H1 (cell line): ENCODE results near the gene CACFD1.

Experiments used
- BCL11A ChIP-seq, 2 experiments: IDR thresholded peaks; one replicate each; pipeline ENCODE4 v1.6.1; 2011; ENCODE audit warnings: low read depth in 2 of 2, low read length in 2 of 2, mild to moderate bottlenecking in 2 of 2
- CBX5 ChIP-seq: fragments of 300-800, 300-1000 bp; sonication (generic); IDR thresholded peaks from 2 replicates; pipeline ENCODE4 v1.7.1; 2016; ENCODE audit warnings: antibody characterized with exemption, low read length, low read depth
- CREB1 ChIP-seq: IDR thresholded peaks from 2 replicates; pipeline ENCODE4 v1.6.1; 2012; ENCODE audit warnings: inconsistent platforms
- CTBP2 ChIP-seq: IDR thresholded peaks from 2 replicates; pipeline ENCODE4 v1.7.0; 2011; ENCODE audit warnings: borderline replicate concordance, mild to moderate bottlenecking, moderate library complexity, mixed read lengths, low read length; ENCODE audit not compliant: insufficient read depth, insufficient read length
- EP300 ChIP-seq, 2 experiments: IDR thresholded peaks; 1 replicate in 1 of 2; 2 replicates in 1 of 2; pipeline ENCODE4 v1.6.1; 2011 to 2012; ENCODE audit warnings: low read depth in 2 of 2, low read length in 2 of 2, mild to moderate bottlenecking in 2 of 2, borderline replicate concordance in 1 of 2, inconsistent platforms in 1 of 2, moderate library complexity in 1 of 2
- EZH2 ChIP-seq: fragments of 200-600 bp; sonication (generic); IDR thresholded peaks from 2 replicates; pipeline ENCODE4 v1.7.1; 2012; ENCODE audit warnings: low read depth, mild to moderate bottlenecking, moderate library complexity, low read length, inconsistent platforms; ENCODE audit not compliant: severe bottlenecking
- GABPA ChIP-seq: IDR thresholded peaks from 2 replicates; pipeline ENCODE4 v1.6.1; 2011; ENCODE audit warnings: mild to moderate bottlenecking, low read length, moderate library complexity, borderline replicate concordance; ENCODE audit not compliant: insufficient read depth
- POLR2A ChIP-seq, 2 experiments: IDR thresholded peaks; 1 replicate in 1 of 2; 2 replicates in 1 of 2; pipeline ENCODE4 v1.6.1; 2011; ENCODE audit warnings: low read depth in 2 of 2, low read length in 2 of 2, mild to moderate bottlenecking in 2 of 2; ENCODE audit errors: control extremely low read depth in 1 of 2
- SIN3A ChIP-seq, 2 experiments: IDR thresholded peaks in 1 of 2; conservative IDR thresholded peaks in 1 of 2; 2 replicates each; pipeline ENCODE4 v1.6.1; 2011 to 2012; ENCODE audit warnings: low read length in 2 of 2, improper control_type of control experiment in 1 of 2, low read depth in 1 of 2, mild to moderate bottlenecking in 1 of 2
- SP1 ChIP-seq: IDR thresholded peaks from 2 replicates; pipeline ENCODE4 v1.6.1; 2011; ENCODE audit warnings: low read depth, low read length
- ZNF274 ChIP-seq: IDR thresholded peaks from 2 replicates; pipeline ENCODE4 v1.7.0; 2012; ENCODE audit warnings: low read length, borderline replicate concordance; ENCODE audit errors: extremely low read depth
- TF ChIP-seq, protein P1 (sequence below), 3 experiments: IDR thresholded peaks; 1 replicate in 2 of 3; 2 replicates in 1 of 3; pipeline versions ENCODE4 v1.5.1 to v1.6.1; 2011; ENCODE audit warnings: low read length in 3 of 3, mild to moderate bottlenecking in 3 of 3, inconsistent platforms in 2 of 3, low read depth in 1 of 3, moderate library complexity in 1 of 3; ENCODE audit not compliant: insufficient read depth in 1 of 3; ENCODE audit errors: control extremely low read depth in 1 of 3
- TF ChIP-seq, protein P2 (sequence below): fragments of 300-600 bp; sonication (generic); IDR thresholded peaks from 2 replicates; pipeline ENCODE4 v1.7.1; 2012; ENCODE audit warnings: low read length, moderate library complexity, mild to moderate bottlenecking, inconsistent platforms; ENCODE audit not compliant: insufficient replicate concordance
- TF ChIP-seq, protein P3 (sequence below): IDR thresholded peaks from 2 replicates; pipeline ENCODE4 v1.6.1; 2012; ENCODE audit warnings: inconsistent platforms

DNA sequence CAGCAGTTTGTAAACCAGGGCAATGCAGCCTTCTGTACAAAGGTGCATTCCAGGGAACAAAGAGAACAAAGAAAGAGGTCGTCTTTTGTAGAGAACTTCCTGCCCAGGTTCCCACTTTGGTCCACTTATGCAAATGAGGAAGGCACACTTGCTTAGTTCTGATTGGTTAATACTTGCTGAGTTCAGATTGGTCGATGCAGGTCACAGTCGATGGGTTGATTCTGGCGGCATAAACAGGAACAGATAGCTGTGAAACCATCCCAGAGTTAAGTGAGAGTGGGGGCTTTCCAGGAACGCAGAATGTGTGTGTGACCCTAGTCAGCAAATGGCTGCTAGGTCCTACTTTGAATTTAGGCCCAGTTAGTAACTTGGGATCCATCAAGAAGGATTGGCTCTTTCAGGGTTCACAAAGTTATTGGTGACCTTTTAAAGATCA is 39.4 kb upstream of the CACFD1 start:
- TF ChIP-seq, protein P1, sequence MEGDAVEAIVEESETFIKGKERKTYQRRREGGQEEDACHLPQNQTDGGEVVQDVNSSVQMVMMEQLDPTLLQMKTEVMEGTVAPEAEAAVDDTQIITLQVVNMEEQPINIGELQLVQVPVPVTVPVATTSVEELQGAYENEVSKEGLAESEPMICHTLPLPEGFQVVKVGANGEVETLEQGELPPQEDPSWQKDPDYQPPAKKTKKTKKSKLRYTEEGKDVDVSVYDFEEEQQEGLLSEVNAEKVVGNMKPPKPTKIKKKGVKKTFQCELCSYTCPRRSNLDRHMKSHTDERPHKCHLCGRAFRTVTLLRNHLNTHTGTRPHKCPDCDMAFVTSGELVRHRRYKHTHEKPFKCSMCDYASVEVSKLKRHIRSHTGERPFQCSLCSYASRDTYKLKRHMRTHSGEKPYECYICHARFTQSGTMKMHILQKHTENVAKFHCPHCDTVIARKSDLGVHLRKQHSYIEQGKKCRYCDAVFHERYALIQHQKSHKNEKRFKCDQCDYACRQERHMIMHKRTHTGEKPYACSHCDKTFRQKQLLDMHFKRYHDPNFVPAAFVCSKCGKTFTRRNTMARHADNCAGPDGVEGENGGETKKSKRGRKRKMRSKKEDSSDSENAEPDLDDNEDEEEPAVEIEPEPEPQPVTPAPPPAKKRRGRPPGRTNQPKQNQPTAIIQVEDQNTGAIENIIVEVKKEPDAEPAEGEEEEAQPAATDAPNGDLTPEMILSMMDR (IDR thresholded peaks at IDR 0.05; ENCODE audit: control extremely low read depth in 1 of 3, insufficient read depth in 1 of 3, low read depth in 1 of 3, low read length in 3 of 3): no peak
- TF ChIP-seq EZH2: no peak
- TF ChIP-seq POLR2A (IDR thresholded peaks at IDR 0.05; ENCODE audit: control extremely low read depth in 1 of 2, low read depth in 2 of 2, low read length in 2 of 2): no peak
- no peak for TF ChIP-seq CTBP2
- no peak for TF ChIP-seq GABPA
- no peak for TF ChIP-seq SP1
- no peak for TF ChIP-seq SIN3A (conservative IDR thresholded peaks at IDR 0.05 in 1 of 2, IDR thresholded peaks at IDR 0.05 in 1 of 2; ENCODE audit: low read depth in 1 of 2, low read length in 2 of 2)
- no peak for TF ChIP-seq CREB1
- no peak for TF ChIP-seq CBX5
- no peak for TF ChIP-seq BCL11A (IDR thresholded peaks at IDR 0.05; ENCODE audit: low read depth in 2 of 2, low read length in 2 of 2)
- TF ChIP-seq, protein P2, sequence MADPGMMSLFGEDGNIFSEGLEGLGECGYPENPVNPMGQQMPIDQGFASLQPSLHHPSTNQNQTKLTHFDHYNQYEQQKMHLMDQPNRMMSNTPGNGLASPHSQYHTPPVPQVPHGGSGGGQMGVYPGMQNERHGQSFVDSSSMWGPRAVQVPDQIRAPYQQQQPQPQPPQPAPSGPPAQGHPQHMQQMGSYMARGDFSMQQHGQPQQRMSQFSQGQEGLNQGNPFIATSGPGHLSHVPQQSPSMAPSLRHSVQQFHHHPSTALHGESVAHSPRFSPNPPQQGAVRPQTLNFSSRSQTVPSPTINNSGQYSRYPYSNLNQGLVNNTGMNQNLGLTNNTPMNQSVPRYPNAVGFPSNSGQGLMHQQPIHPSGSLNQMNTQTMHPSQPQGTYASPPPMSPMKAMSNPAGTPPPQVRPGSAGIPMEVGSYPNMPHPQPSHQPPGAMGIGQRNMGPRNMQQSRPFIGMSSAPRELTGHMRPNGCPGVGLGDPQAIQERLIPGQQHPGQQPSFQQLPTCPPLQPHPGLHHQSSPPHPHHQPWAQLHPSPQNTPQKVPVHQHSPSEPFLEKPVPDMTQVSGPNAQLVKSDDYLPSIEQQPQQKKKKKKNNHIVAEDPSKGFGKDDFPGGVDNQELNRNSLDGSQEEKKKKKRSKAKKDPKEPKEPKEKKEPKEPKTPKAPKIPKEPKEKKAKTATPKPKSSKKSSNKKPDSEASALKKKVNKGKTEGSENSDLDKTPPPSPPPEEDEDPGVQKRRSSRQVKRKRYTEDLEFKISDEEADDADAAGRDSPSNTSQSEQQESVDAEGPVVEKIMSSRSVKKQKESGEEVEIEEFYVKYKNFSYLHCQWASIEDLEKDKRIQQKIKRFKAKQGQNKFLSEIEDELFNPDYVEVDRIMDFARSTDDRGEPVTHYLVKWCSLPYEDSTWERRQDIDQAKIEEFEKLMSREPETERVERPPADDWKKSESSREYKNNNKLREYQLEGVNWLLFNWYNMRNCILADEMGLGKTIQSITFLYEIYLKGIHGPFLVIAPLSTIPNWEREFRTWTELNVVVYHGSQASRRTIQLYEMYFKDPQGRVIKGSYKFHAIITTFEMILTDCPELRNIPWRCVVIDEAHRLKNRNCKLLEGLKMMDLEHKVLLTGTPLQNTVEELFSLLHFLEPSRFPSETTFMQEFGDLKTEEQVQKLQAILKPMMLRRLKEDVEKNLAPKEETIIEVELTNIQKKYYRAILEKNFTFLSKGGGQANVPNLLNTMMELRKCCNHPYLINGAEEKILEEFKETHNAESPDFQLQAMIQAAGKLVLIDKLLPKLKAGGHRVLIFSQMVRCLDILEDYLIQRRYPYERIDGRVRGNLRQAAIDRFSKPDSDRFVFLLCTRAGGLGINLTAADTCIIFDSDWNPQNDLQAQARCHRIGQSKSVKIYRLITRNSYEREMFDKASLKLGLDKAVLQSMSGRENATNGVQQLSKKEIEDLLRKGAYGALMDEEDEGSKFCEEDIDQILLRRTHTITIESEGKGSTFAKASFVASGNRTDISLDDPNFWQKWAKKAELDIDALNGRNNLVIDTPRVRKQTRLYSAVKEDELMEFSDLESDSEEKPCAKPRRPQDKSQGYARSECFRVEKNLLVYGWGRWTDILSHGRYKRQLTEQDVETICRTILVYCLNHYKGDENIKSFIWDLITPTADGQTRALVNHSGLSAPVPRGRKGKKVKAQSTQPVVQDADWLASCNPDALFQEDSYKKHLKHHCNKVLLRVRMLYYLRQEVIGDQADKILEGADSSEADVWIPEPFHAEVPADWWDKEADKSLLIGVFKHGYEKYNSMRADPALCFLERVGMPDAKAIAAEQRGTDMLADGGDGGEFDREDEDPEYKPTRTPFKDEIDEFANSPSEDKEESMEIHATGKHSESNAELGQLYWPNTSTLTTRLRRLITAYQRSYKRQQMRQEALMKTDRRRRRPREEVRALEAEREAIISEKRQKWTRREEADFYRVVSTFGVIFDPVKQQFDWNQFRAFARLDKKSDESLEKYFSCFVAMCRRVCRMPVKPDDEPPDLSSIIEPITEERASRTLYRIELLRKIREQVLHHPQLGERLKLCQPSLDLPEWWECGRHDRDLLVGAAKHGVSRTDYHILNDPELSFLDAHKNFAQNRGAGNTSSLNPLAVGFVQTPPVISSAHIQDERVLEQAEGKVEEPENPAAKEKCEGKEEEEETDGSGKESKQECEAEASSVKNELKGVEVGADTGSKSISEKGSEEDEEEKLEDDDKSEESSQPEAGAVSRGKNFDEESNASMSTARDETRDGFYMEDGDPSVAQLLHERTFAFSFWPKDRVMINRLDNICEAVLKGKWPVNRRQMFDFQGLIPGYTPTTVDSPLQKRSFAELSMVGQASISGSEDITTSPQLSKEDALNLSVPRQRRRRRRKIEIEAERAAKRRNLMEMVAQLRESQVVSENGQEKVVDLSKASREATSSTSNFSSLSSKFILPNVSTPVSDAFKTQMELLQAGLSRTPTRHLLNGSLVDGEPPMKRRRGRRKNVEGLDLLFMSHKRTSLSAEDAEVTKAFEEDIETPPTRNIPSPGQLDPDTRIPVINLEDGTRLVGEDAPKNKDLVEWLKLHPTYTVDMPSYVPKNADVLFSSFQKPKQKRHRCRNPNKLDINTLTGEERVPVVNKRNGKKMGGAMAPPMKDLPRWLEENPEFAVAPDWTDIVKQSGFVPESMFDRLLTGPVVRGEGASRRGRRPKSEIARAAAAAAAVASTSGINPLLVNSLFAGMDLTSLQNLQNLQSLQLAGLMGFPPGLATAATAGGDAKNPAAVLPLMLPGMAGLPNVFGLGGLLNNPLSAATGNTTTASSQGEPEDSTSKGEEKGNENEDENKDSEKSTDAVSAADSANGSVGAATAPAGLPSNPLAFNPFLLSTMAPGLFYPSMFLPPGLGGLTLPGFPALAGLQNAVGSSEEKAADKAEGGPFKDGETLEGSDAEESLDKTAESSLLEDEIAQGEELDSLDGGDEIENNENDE: no peak
- TF ChIP-seq, protein P3, sequence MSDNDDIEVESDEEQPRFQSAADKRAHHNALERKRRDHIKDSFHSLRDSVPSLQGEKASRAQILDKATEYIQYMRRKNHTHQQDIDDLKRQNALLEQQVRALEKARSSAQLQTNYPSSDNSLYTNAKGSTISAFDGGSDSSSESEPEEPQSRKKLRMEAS: no peak
- TF ChIP-seq EP300 (IDR thresholded peaks at IDR 0.05; ENCODE audit: borderline replicate concordance in 1 of 2, low read depth in 2 of 2, low read length in 2 of 2): no peak
- no peak for TF ChIP-seq ZNF274
